NCI-H1417 (cell line): ENCODE data around the gene GNLY.

Experiments used
- DNase-seq, 3 experiments: peaks; one replicate each; lab custom pipeline; 2025; lab: John Stamatoyannopoulos, UW

GNLY gene

DNA sequence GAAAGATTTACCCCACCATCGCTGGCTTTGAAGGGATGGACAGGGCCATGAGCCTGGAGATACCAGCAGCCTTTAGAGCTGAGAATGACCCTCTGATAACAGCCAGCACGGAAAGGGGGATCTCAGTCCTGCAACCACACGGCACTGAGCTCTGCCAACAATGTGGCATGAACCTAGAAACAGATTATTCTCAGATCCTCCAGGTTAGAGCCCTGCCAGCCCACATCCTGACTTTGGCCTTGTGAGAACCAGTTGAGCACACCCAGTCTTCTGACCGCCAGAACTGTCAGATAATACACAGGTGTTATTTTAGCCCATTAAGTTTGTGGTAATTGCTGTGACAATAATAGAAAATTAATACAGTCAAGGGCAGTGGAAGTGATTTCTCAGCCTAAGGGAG lies 9.4 kb upstream of the GNLY start:
- peak in 2 of 3 experiments; percentile 79 to 91 for DNase-seq

DNA sequence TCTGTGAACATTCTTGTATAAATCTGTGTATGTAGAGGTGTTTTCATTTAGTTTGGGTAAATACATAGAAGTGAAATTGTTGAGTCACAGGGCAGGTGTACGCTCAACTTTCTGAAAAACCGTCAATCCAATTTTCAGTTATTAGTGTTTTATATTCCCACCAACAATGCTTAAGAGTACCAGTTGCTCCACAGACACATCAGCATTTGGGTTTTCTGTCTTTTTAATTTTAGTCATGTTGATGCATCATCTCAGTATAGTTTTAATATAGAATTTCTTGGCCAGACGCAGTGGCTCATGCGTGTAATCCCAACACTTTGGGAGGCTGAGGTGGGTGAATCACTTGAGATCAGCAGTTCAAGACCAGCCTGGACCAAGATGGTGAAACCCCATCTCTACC lies 3.2 kb upstream of the GNLY start:
- DNase-seq, result no peak

DNA sequence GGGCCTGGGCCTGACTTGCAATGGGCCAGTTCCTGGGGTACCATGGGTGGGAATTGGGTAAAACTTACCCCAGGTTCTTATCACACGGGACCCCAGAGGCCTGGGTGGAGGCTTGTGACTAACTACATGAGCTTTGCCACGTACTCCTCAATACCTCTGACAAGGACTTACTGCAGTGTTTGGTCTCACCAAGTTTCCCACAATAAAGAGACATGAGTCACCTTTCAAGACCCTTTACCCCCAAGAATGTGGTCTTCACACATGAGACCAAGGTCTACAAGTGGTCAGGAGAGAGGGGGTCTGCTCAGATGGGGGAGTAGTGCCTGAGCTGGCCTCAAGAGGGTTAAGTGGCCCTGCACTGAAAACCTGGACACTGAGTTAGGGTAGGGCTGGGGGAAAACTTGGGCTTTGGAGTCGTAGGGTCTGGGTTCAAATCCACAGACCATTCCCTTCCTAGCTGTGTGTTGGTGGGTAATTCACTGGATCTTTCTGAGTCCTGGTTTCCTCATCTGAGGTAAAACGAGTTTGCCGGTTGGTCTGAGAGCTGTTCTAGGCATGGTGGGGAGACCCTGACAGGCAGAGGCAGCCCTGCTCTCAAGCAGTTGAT lies 2.0 kb upstream of the GNLY start:
- no peak for DNase-seq

DNA sequence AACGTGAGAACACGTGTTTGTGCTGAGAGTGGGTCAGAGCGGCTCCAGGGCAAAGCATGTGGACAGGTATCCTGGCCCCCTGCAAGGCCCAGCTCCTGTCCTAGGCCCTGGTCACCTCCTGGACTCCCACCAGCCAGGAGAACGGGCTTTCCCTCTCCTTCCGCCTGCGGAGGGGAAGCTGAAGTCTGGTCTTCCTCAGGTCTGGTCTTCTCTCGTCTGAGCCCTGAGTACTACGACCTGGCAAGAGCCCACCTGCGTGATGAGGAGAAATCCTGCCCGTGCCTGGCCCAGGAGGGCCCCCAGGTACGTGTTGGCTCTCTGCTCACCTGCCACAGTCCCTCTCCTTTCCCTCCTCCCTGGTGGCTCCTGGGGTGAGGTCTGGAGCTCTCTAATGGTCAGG lies 963 bp downstream of the GNLY start:
- DNase-seq, result no peak

DNA sequence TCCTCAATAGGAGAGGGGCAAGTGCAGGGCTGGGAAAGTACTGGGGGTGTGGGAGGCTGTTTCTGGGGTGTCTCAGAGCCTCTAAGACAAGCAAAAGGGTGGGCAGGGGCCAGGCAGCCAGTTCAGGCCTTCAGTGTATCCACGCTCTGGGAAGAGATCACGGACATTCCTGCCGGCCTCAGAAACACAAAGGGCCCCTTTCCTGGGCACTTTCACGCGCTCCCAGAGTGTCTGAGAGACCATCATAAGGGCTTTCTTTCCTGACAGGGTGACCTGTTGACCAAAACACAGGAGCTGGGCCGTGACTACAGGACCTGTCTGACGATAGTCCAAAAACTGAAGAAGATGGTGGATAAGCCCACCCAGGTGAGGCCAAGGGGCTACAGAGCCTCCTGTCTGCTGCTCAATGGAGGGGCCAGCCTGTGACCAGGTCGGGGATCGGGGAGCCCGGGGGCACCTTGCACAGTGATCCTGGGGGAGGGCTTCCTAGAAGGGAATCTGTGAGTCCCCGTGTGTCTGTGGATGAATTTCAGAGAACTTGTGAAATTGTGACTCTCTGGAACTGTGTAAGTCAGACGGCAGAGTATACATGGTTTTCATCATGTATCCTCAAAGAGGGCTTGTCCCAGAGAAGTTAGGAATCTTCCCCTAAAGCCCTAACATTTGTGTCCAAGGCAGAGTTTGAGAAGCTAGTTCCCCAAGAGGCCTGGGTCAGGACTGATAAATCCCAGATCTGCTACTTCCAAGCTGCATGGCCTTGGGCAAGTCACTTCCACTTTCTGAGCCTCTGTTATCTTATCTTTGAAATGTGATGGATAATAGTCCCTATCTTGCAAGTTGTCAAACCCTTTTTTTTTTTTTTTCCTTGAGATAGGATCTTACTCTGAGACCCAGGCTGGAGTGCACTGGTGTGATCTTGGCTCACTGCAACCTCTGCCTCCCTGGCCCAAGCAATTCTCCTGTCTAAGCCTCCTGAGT lies 1.8 kb downstream of the GNLY start:
- no peak for DNase-seq

DNA sequence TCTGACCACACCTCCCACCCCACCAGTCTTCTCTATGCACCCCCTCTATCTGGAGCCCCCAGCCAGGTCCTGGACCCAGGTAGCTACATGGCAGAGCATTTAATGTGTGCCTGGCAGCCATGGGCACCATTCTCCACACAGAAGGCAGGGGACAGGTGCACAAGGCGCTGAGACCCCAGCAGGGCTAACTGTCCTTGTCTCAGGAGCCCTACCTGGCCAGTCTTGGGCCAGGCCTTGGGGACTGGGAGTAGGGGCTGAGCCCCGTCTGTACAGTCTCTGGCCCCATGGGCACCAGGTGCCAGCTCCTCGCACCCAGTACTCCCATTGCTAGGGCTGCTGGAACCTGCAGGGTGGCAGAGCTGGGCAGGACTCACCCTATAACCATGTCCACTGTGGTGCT lies 2.9 kb downstream of the GNLY start:
- no peak for DNase-seq

DNA sequence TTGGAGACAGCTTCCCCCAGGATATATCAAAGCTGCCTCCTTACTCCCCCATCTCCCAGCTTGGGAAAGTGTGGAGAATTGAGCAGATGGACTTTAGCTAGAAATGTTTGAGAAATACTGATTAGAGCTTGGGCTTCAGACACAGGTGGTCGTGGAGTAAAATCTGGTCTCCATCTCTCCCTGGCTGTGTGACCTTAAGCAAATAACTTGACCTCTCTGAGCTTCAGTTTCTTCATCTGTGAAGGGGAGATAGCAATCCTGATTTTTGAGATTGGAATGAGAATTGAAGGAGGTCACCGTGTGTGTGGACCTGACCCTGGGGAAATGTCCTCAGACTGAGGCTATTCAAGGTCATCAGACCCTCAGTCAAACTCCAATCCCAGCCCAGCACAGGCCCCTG lies 3.6 kb downstream of the GNLY start:
- DNase-seq, result no peak

DNA sequence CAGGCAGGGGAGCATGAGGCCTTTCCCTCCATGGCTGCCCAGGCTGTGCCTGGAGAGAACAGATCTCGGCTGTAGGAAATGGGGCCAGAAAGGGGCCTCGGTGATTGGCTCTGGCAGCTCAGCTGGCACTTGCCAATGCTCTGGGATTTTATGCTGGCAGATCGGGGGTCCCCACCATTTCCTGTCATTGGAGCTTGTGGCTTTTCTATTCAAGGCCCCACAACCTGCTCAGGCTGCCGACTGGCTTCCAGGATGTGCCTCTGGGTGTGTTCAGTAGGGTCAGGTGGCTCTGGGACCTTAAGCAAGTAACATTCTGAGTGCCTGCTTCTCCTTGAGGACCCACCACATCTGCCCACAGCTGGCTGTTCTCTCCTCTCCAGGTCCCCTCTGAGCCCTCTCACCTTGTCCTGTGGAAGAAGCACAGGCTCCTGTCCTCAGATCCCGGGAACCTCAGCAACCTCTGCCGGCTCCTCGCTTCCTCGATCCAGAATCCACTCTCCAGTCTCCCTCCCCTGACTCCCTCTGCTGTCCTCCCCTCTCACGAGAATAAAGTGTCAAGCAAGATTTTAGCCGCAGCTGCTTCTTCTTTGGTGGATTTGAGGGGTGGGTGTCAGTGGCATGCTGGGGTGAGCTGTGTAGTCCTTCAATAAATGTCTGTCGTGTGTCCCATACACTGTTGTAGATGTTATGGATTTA lies 4.2 kb downstream of the GNLY start:
- no peak for DNase-seq

DNA sequence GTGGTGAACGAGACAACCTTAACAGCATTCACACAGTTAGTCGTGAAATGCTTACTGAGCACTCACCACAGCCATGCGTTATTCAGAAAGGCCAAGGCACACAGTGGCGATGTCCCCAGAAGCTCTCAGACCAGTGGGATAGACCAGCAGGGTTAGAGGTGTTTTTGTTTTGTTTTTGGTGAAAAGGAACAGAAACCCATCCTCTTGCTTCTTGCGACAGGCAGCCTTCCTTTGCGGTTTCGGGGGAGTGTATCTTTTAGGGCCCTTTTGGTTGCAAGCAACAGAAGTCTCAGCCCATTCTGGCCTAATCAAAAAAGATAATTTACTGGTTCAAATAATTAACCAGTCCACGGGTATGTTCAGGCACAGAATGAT lies 4.7 kb downstream of the GNLY start:
- no peak for DNase-seq

DNA sequence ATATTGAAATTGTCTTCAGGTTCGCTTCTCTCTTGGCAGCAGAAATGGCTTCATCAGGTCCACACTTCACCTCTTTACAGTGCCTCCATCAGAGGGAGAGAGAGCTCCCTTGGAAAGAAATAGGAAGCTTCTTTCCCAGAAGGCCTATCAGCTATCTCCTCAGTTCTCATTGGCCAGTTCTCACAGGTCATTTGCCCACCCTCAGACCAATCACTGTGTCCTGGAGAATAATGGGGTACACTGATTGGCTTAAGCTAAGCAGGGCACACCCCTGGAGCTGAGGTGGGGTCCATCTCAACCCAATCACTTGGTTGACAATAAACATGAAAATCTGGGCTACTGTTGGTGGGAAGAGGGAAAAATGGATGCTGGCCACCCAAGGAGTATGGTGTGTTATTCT lies 5.2 kb downstream of the GNLY start:
- DNase-seq, result no peak

DNA sequence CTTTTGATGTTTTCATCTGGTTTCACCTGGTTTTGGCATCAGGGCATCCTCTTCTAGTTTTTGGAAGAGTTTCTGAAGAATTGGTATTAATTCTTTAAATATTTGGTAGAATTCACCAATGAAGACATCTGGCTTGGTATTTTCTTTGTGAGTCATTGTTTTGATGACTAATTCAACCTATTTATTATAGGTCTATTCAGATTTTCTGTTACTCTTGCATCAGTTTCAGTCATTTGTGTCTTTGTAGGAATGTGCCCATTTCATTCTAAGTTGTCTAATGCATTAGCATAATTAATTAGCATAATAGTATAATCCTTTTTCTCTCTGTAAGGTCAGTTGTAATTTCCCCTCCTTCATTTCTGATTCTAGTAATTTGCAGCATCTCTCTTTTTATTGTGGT lies 8.0 kb downstream of the GNLY start:
- DNase-seq, result no peak

DNA sequence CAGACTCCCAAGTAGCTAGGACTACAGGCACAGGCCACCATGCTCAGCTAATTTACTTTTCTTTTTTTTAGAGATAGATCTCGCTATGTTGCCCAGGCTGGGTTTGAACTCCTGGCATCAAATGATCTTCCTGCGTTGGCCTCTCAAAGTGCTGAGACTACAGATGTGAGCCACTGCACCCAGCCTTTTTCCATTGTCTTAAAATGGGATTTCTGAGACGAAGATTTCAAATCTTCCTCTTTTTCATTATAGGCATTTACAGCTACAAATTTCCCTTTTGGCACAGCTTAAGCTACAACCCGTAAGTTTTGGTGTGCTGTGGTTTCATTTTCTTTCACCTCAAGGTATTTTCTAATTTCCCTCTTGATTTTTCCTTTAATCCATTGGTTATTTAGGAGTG lies 8.6 kb downstream of the GNLY start:
- DNase-seq, result no peak

DNA sequence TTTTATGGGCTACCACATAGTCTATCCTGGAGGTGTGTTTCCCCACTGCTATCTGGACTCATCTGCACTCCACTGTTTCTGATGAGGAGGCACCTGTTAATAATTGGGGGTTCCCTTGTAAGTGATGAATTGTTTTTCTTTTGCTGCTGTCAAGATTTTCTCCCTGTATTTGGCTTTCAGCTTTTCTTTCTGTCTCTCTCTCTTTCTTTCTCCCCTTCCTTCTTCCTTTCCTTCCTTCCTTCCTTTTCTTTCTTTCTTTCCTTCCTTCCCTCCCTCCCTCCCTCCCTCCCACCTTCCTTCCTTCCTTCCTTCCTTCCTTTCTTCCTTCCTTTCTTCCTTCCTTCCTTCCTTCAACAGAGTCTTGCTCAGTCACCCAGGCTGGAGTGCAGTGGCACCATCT lies 9.2 kb downstream of the GNLY start:
- DNase-seq, result no peak

DNA sequence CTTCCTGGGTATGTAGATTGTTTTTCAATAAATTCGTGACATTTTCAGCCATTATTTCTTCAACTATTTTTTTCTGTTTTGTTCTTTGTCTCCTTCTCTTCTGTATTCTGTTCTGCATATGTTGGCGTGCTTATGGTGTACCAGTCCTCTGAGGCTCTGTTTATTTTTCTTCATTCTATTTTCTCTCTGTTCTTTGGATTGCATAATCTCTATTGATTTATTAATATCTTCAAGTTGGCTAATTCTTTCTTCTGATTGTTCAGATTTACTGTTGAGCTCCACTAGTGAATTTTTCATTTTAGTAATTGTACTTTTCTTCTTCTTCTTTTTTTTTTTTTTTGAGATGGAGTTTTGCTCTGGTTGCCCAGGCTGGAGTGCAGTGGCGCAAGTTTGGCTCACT lies 9.9 kb downstream of the GNLY start:
- DNase-seq, result no peak

DNA sequence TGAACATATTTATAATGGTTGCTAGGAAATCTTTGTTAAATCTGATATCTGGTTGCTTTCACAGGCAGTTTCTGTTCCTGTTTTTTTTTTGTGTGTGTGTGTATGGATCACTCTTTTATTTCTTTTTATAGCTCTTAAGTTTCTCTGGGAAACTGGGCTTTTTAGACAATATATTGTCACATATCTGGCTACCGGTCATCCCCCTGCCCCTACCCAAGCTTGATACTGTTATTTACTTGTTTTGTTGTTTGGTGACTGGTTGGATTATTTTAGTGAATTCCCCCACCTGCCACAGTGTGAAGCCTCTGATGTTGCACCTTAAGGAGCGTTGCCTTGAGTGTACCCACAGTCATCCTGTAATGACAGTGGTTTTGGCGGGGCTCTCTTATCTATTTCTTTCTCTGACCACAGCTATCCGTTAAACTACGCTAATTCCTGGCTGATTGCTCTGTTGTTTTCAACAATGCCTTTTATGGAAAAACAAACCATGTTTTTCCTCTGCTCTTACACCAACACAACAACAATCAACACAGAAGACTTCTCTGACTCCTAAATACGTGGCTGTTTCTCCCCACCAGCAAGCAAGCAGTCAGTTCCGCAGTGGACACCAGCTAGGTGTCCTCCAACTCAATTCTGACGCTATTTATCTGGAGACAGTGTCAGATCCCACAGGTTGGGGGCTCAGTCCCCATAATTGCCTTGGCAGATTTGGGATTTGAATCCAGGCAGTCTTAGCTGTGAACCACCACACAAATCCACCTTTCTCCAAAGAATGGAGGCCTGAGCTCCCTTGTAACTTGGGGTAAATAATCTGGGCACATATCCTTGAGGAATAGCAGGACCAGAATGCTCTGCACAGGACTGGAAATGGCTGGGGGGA lies 10.9 kb downstream of the GNLY start:
- no peak for DNase-seq

DNA sequence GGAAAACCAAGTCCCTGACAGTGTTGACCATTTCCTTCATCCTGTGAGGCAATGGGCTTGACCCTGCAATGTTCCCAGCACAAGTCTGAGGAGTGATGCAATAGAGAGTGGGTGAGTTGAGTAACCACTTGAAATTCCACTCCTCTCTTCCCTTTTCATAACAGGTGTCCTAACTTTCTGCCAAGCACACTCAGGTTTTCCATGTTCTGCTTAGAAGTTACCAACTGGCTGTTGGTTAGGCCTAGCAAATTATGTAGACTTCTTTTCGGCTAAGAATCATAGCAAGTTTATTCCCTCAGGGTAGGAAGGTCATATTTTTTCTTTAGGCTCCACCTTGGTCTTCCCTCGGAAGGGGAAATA lies 11.5 kb downstream of the GNLY start:
- DNase-seq, result no peak

DNA sequence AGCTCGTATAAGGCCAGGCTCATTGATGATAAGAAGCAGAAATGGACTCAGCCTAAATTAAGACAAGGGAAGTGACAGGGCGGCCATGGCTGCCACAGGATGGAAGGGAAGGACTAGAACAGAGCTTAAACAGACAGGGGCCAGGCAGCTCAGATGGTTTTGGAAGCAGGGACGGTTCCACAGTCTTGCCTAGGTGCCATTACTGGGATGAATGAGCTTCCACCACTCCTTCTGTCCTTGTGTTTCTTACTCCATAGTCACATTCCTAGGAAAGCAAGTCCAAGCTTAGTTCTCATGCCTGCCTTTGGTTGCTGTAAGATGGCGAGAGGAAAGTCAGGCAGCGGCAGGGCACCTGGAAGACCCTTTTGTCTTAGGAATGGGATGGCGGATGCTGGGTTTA lies 11.9 kb downstream of the GNLY start:
- no peak for DNase-seq

DNA sequence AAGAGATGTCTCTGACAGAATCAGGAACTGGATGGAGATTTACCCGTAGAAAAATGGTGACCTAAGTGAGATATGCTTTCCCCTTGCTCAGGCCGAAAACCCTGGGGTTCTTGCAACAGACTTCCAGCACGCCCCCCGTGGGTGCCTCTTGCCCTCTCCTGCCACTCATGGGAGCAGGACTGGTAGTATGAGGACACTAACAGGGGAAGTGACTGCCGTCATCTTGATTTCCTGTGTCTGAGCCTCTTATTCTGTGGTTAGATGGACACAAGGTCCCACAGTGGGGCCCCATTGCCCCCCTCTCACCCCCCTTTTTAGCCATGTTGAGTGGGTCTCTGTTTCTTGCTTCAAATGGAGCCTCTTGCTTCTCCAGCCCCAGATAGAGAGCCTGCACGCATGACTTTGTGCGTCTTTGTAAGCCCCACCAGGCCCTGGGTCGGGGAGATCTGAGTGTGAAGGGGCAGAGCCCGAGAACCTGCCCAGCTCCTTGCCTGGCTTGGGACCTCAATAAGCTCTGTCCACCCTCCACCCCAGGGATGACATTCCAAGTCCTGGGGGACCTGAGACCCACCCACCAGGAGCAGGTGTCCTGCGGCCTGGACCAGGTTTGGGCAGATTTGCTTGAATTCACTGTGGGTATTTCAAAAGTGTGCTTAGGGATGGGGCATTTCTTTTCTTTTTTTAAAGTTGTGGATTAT lies 12.6 kb downstream of the GNLY start:
- DNase-seq, result no peak

DNA sequence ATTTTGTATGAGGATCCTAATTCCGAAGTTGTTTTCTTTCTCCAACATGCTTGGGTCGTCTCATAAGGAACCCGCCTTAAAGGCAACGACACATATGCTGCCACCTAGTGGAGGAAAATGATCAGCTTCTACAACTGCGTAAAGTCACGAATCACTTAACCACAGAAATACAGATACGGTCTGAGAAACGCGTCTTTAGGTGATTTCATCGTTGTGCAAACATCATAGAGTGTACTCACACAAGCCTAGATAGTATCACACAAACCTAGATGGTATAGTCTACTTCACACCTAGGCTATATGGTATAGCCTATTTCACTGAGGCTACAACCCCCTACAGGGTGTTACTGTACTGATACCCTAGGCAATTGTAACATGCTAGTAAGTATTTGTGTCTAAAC lies 13.1 kb downstream of the GNLY start:
- DNase-seq, result peak; percentile 45 to 85 (median 82)

DNA sequence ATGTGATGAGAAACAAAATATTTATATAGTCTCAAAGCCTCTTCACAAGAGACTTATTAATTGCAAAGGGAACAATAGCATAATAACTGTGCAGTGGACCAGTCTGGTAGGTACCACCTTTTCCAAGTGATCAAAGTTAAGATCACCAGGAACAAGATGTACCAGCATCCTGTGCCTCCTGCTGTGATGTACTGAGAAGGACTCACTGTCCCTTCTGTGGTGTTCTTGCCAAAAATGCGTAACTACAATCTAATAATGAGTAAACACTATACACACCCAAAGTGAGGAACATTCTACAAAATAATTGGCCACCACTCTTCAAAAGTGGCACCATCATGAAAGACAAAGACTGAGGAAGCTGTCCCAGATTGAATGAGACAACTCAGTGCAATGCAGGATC lies 14.5 kb downstream of the GNLY start:
- no peak for DNase-seq

DNA sequence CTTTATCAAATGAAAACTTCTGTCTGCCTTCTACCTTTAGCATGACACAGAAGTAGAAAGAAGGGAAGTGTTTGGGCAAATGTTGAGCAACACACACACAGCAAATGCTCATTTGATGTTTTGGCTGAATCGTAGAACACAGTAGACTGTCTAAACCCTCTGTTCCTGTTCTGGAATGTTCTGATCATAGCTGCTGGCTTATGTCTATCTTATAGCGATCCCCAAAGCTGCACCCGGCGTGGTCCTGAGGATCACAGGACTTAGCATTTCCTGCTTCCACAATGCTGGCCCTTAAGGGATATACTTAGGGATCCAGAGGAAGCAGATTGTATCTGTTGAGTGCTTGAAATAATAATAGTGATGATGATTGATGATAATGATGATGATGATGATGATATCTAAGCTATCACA lies 15.2 kb downstream of the GNLY start:
- DNase-seq, result no peak
